GM18526 (cell line): Measurements from ENCODE around the gene CFAP100.

Source experiments
- POLR2A ChIP-seq: IDR thresholded peaks from 3 replicates; pipeline ENCODE4 v1.6.1; 2011; ENCODE audit not compliant: insufficient read length; ENCODE audit errors: extremely low read depth

CFAP100 gene

GRCh38 chr3:126419151-126419703, 24.5 kb downstream of the CFAP100 start:
- no peak for TF ChIP-seq POLR2A

- TF ChIP-seq POLR2A: no peak
Observed at GRCh38 chr3:126419886-126420786, 25.4 kb downstream of the CFAP100 start.

GRCh38 chr3:126421573-126422119, 26.9 kb downstream of the CFAP100 start:
- no peak for TF ChIP-seq POLR2A

- no peak for TF ChIP-seq POLR2A
Observed at GRCh38 chr3:126422121-126422520, 27.4 kb downstream of the CFAP100 start.

GRCh38 chr3:126422571-126423091, 27.9 kb downstream of the CFAP100 start:
- TF ChIP-seq POLR2A: no peak

GRCh38 chr3:126423191-126424038, 28.7 kb downstream of the CFAP100 start:
- TF ChIP-seq POLR2A: no peak

GRCh38 chr3:126424039-126424717, 29.5 kb downstream of the CFAP100 start:
- no peak for TF ChIP-seq POLR2A

- TF ChIP-seq POLR2A: no peak
Observed at GRCh38 chr3:126424751-126425150, 30.0 kb downstream of the CFAP100 start.

GRCh38 chr3:126431103-126431534, 36.4 kb downstream of the CFAP100 start:
- TF ChIP-seq POLR2A: no peak

GRCh38 chr3:126432361-126433104, 37.8 kb downstream of the CFAP100 start:
- no peak for TF ChIP-seq POLR2A

- TF ChIP-seq POLR2A: no peak
Observed at GRCh38 chr3:126433105-126433430, 38.4 kb downstream of the CFAP100 start.

GRCh38 chr3:126433496-126434263, 39.0 kb downstream of the CFAP100 start:
- no peak for TF ChIP-seq POLR2A

- TF ChIP-seq POLR2A: no peak
Observed at GRCh38 chr3:126434264-126434590, 39.5 kb downstream of the CFAP100 start.
